Sigmoid colon (tissue), 4 donors: ENCODE measurements around the gene NDP.

Experiments
- POLR2A ChIP-seq, 2 donors: fragments of 450-650 bp; IDR thresholded peaks; one replicate each; pipeline ENCODE4 v1.6.1; 2016; ENCODE audit warnings: antibody characterized with exemption in 2 of 2, mild to moderate bottlenecking in 2 of 2, moderate library complexity in 2 of 2
- POLR2AphosphoS5 ChIP-seq, 4 donors: sonication (generic); formaldehyde crosslinking; IDR thresholded peaks; one replicate each; pipeline ENCODE4 v1.6.1; 2017; ENCODE audit warnings: antibody characterized with exemption in 4 of 4

- no peak for TF ChIP-seq POLR2AphosphoS5 (IDR thresholded peaks at IDR 0.05)
- no peak for TF ChIP-seq POLR2A (IDR thresholded peaks at IDR 0.05)
Observed at GRCh38 chrX:44012484-44013096, 39.4 kb upstream of the NDP start.
